Measurements from ENCODE around the gene NDUFB5.

NDUFB5 gene

GRCh38 chr3:179646177-179646576 is 41.6 kb downstream of the NDUFB5 start:
- DNase-seq (ENCODE audit: low read depth, low spot score) = no peak
- TF ChIP-seq CTCF (IDR thresholded peaks at IDR 0.05; ENCODE audit: insufficient read depth, low read length, missing control alignments) = no peak
- H3K4me3 ChIP-seq (ENCODE audit: low read depth, low read length) = no peak overlapping the region
- ChIA-PET POLR2A (no interaction called here), CTCF (no interaction called here)

DNA sequence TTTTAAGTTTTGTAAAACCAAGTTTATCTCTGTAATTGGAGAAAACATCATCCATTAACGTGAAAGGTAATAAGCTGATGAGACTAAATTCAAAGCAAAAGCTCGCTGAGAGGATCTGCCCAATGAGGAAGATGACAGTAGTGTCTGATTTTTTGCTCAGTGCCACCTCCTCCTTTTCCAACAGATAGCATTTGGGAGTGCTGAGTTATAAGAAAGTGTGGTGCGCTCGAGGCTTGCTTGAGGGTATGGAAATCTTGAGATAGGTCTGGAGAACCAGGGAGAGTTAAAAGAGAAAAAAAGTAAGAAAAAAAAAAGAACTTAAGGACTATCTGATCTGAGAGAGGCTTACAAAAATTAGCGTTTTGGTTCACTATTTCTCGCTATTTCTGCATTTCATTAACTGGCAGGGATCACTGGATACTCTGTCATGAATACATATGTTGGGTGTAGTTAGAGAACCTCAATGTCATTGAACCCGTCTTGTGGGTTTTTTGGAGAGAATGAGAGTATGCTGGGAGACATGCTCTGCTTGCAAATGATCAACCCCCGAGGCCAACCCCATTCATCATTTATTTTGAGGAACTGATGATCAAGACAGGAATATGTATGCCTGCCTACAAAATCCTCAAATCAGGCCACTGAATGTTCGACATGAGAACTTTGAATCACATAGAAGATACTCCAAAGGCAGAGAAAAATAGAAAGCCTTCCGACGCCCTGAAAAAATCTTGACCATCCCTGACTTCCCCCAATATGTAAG is 47.3 kb downstream of the NDUFB5 start:
- POLR2A ChIA-PET = no interaction called here
- TF ChIP-seq CTCF (IDR thresholded peaks at IDR 0.05; ENCODE audit: insufficient read depth, low read length, missing control alignments) = no peak
- DNase-seq (ENCODE audit: low read depth, low spot score) = no peak
- CTCF ChIA-PET = interaction anchor here (1.0 to 2.2 kb wide), 5 partner anchors 8 to 278 kb away, joined by 3 to 7 read pairs (median 3); no protein-coding TSS in a partner anchor
- peak overlapping the region; percentile 86 for H3K4me3 ChIP-seq (ENCODE audit: low read depth, low read length)

DNA sequence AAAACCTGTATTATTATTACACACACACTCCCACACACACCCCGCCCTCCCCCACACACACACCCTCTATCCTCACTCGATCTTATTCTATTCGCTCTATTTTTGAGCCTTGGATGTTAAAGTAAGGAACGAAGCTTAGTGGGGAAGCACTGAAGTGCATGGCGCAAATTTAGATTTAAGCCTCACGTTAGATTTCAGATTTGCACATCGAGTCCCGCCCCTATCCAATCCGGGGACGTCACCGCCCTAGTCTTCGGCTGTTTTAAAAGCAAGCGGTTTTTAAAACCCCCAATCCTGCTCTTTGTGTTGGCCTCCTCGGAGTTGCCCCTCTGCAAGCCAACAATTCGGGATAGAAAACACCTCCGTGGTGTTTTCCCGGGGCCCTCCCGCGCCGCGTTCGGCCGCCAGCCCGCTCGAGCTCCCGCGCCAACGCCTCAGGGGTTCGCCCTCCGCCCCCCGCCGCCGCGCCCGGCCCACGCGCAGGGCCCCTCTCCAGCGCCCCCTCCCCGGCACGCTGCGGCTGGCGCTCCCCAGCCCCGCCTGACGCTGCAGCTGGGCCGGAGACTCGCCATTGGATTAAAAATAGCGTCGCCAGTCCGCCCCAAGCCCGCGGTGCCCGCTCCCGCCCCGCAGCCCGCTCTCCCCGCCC is 48.0 kb downstream of the NDUFB5 start, which contains the start of gene USP13:
Gene USP13, plus strand, starts transcription at position 594 of the 649 bp plus-strand sequence. CDS start 186 bp downstream, outside the sequence.
- DNase-seq (ENCODE audit: low read depth, low spot score) = no peak
- ChIA-PET POLR2A (no interaction called here), CTCF (interaction anchor here (0.9 to 2.2 kb wide), 6 partner anchors 8 to 277 kb away, joined by 3 to 7 read pairs (median 3); no protein-coding TSS in a partner anchor)
- peak; percentile 17 for TF ChIP-seq CTCF (IDR thresholded peaks at IDR 0.05; ENCODE audit: insufficient read depth, low read length, missing control alignments)
- H3K4me3 ChIP-seq (ENCODE audit: low read depth, low read length) = peak within 1 kb of the TSS; percentile 86

DNA sequence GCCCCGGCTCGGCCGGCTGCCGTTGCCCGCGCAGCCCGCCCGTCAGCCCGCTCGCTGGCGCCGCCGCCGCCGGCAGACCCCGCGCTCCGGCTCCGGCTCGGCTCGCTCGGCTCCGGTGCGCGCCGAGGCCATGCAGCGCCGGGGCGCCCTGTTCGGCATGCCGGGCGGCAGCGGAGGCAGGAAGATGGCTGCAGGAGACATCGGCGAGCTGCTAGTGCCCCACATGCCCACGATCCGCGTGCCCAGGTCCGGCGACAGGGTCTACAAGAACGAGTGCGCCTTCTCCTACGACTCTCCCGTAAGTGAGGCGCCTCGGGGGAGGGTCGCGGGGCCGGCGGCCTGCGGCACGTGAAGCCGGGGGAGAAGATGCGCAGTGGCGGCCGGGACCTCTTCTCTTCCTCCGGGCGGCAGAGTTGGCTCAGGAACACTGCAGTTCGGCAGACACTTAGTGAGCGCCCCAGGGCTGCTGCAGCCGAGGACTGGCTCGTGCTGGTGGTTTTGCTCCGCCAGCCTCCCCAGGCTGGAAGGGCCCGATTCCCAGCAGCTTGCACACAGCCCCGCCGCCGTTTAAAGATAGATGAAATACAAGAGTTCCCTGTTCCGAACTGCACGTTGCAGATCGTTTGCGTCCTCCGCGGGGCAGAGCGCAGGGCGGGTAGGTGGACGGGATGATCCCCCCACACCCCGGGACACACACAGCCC is 48.7 kb downstream of the NDUFB5 start:
- TF ChIP-seq CTCF (IDR thresholded peaks at IDR 0.05; ENCODE audit: insufficient read depth, low read length, missing control alignments) = no peak
- POLR2A ChIA-PET = interaction anchor here (1.3 to 1.4 kb wide), 2 partner anchors 10 to 19 kb away, joined by 3 to 4 read pairs; no protein-coding TSS in a partner anchor
- CTCF ChIA-PET = interaction anchor here (0.7 to 2.2 kb wide), 5 partner anchors 9 to 276 kb away, joined by 3 to 6 read pairs (median 3); no protein-coding TSS in a partner anchor
- no peak for DNase-seq (ENCODE audit: low read depth, low spot score)
- H3K4me3 ChIP-seq (ENCODE audit: low read depth, low read length) = peak overlapping the region; percentile 86

DNA sequence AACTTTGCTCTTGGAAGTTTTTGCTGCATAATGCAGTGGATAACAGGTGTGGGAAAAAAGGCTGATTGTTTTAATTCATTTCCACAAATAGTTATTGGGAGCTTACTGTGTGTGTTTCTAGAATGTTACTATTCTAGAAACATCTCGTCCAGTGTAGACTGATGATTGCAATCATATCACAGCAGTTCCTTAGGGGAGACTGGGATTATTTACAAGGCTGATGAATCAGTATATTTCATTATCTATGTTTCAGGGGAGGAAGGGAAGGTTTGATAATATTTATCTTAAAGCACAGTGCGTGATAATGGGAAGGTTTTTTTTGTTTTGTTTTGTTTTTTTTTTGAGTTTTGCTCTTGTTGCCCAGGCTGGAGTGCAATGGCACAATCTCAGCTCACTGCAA is 50.6 kb downstream of the NDUFB5 start:
- TF ChIP-seq CTCF (IDR thresholded peaks at IDR 0.05; ENCODE audit: insufficient read depth, low read length, missing control alignments) = no peak
- H3K4me3 ChIP-seq (ENCODE audit: low read depth, low read length) = no peak overlapping the region
- CTCF ChIA-PET = no interaction called here
- POLR2A ChIA-PET = no interaction called here
- DNase-seq (ENCODE audit: low read depth, low spot score) = no peak

Measured in AG04449 (cell line).